ENCODE results near the gene PBX1.

PBX1 gene

DNA sequence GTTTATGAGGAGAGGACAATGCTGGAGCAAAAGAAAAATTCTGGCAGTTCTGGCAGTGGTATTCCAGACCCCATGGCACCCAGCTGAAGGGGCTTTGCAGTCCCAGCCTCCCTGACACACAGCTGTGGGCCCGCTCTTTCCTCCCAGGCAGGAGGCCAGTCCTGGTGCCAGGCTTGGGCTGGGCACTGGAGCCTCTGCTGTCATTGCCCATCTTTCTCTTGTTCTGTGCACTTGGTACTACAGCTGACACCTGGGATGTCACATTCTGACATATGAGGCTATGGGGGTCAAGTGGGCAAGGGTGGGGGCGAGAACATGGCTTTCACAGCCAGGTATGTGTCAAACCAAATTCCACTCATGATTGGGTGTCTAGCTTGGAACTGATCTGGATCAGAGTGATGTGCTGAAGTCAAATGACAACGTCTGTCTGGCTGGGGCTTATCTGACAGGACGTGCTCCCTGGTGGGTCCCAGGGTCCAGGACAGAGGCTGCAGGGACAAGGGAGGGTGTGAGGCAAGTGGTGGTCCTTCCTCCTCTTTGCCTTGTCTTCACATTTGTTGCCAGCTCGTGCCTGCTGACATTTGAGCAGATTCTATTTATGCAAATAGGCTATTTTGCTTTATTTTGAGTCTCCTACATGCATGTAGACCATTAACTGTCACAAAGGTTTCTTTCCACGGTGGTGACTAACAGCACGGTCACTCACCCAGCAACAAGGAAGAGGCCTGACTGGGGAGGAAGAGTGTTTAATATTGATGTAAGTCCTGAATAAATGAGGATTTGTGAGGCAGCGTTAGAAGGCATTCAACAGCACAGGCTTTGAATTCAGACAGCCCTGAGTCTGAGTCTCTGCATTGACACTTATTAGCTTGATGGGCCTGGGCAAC, 336.3 kb downstream of the PBX1 start:
- no peak for DNase-seq

DNA sequence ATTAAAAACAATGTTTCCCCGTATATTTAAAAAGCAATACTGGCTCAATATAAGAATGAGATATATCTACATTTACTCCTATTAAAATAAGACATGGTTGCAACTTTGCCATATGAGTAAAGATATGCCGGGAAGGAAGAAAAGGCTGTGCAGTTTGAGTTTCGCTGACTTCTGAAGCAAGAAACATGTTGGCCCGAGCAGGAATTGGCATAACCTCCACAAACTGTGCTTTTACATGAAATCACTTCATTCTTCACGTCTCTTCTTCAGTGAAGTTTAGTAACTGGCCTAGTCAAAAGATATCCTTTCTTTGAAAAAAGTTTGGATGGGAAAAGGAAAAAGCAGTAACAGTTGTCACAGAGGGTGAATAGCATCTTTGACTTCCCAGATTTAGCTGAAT, 342.0 kb downstream of the PBX1 start:
- DNase-seq = no peak
